ENCODE results near the gene NASP. TPM values are rescaled to one million over a fixed set of nuclear protein-coding genes. Genes with fewer than 3 reads are reported as not detected.

Gene NASP
- total and polyA plus RNA-seq, 2 of the 13 experiments (the other 11 are each of a cell fraction or from before 2014, with no cell fraction given), result 132 to 256 TPM

DNA sequence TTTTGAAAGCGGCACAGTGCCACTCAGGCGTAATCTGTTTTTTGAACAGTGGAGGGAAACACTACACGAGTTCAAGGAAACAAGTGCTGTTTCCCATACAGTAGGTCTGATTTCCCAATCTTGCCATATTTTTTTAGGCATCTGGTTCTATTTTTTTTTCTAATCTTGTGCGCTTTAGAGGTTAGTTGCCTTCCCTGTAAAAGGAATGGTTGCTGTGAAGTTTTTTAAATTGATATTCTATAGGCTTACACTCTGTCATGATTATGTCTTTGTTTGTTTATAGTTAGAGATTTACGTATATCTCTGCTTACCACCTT lies 1.2 kb downstream of the NASP start:
- ChIA-PET POLR2A (interaction anchor here (0.7 to 4.5 kb wide), 16 partner anchors 13 to 302 kb away, joined by 3 to 79 read pairs (median 4); partner anchors contain the start of genes AKR1A1, CCDC163, GPBP1L1 and MMACHC), CTCF (ENCODE audit: low intra/inter-chr PET ratio, low total read pairs) (no interaction called here)
- Histone ChIP-seq H3K79me2 (ENCODE audit: insufficient read depth, low read length) (peaks cover 59% of the 10 kb centered on the region), H3K27ac (ENCODE audit: extremely low read length, insufficient read depth, low read length) (peak overlapping the region; percentile 98), H3K9me3 (ENCODE audit: low read length) (no peaks in the 10 kb centered on the region), H3K9ac (ENCODE audit: insufficient read depth, low read depth, low read length) (peak overlapping the region; percentile 99), H2AFZ (ENCODE audit: low read length) (no peak overlapping the region), H3K27me3 (ENCODE audit: control insufficient read depth in 1 of 2, insufficient read depth in 2 of 2, low read length in 2 of 2) (no peaks in the 10 kb centered on the region; a peak in 2 of 5 replicates), H4K20me1 (ENCODE audit: insufficient read depth, low read length) (peaks cover 40% of the 10 kb centered on the region), H3K4me2 (ENCODE audit: low read depth, low read length) (peak overlapping the region; percentile 82), H3K4me1 (ENCODE audit: insufficient read depth, low read length) (peaks cover 47% of the 10 kb centered on the region), H3K4me3 (replicated peaks in 1 of 3; ENCODE audit: insufficient read depth in 1 of 3, low read depth in 2 of 3, low read length in 3 of 3) (peak overlapping the region; percentile 90 to 96 (median 95)), H3K36me3 (replicated peaks in 1 of 2; ENCODE audit: control insufficient read depth in 1 of 2, insufficient read depth in 2 of 2, low read length in 2 of 2) (peaks cover 0 to 8% of the 10 kb centered on the region in 2 experiments; a peak in 2 of 5 replicates)
- TF ChIP-seq CAMTA2 (CRISPR knock-in tag; IDR thresholded peaks at IDR 0.05; ENCODE audit: borderline replicate concordance) (no peak), SNAPC2 (CRISPR knock-in tag; IDR thresholded peaks at IDR 0.05) (0 out of 2 replicates have a peak, but pooled peaks have one; percentile 12)
- intact Hi-C loops (cut with micrococcal nuclease; ENCODE audit: unreplicated experiment) (loop anchor here (2.0 kb wide), 1 partner anchor 34 kb away; the partner anchor contains the start of gene AKR1A1), in situ Hi-C loops (cut with HindIII; ENCODE audit: extremely low pct_ligation_motif_present, low pct_unique_long_range_greater_than_20kb) (loop anchor here (25.0 kb wide), 1 partner anchor 223 kb away; no protein-coding TSS in a partner anchor)
- no TSS peak for BruUV-seq (replicated peaks)
- ATAC-seq (no peak), DNase-seq (ENCODE audit: low spot score) (no peak), FAIRE-seq (no peak)
- WGBS (ENCODE audit: low lambda C conversion rate), result 2% methylated on average over 5 of the region's 5 CpGs

- peaks cover 63% of the 10 kb centered on the region for H3K79me2 ChIP-seq (ENCODE audit: insufficient read depth, low read length)
- no peaks in the 10 kb centered on the region for H3K9me3 ChIP-seq (ENCODE audit: low read length)
- ATAC-seq, result no peak
- WGBS (ENCODE audit: low lambda C conversion rate), result 24% methylated on average over 7 of the region's 7 CpGs
- H3K4me2 ChIP-seq (ENCODE audit: low read depth, low read length), result peak overlapping the region; percentile 82
- H3K9ac ChIP-seq (ENCODE audit: insufficient read depth, low read depth, low read length), result peak overlapping the region; percentile 99
- BruUV-seq (replicated peaks), result no TSS peak
- peaks cover 47% of the 10 kb centered on the region for H3K4me1 ChIP-seq (ENCODE audit: insufficient read depth, low read length)
- no peaks in the 10 kb centered on the region; a peak in 2 of 5 replicates for H3K27me3 ChIP-seq (ENCODE audit: control insufficient read depth in 1 of 2, insufficient read depth in 2 of 2, low read length in 2 of 2)
- no peak overlapping the region for H2AFZ ChIP-seq (ENCODE audit: low read length)
- TF ChIP-seq TAF15 (IDR thresholded peaks at IDR 0.05; ENCODE audit: low read depth, low read length, poor library complexity, severe bottlenecking) (no peak), SRSF9 (IDR thresholded peaks at IDR 0.05; ENCODE audit: borderline replicate concordance, insufficient read depth, low read depth, low read length, poor library complexity, severe bottlenecking) (no peak), ZNF263 (CRISPR knock-in tag; IDR thresholded peaks at IDR 0.05) (0 out of 2 replicates have a peak, but pooled peaks have one; percentile 25), ZMAT5 (CRISPR knock-in tag; IDR thresholded peaks at IDR 0.05; ENCODE audit: borderline replicate concordance, low read depth) (no peak), ZNF605 (CRISPR knock-in tag; IDR thresholded peaks at IDR 0.05) (0 out of 2 replicates have a peak, but pooled peaks have one; percentile 37), ZMYM4 (CRISPR knock-in tag; IDR thresholded peaks at IDR 0.05) (no peak), SAFB2 (CRISPR knock-in tag; IDR thresholded peaks at IDR 0.05; ENCODE audit: borderline replicate concordance, low read depth) (no peak), TFE3 (CRISPR knock-in tag; IDR thresholded peaks at IDR 0.05) (no peak), ZNF124 (CRISPR knock-in tag; IDR thresholded peaks at IDR 0.05) (no peak)
- CTCF ChIA-PET (ENCODE audit: low intra/inter-chr PET ratio, low total read pairs), result no interaction called here
- intact Hi-C loops (cut with micrococcal nuclease; ENCODE audit: unreplicated experiment), result loop anchor here (2.0 kb wide), 1 partner anchor 35 kb away; the partner anchor contains the start of gene AKR1A1
- POLR2A ChIA-PET, result interaction anchor here (0.8 to 4.5 kb wide), 10 partner anchors 14 to 302 kb away, joined by 3 to 79 read pairs (median 6); partner anchors contain the start of genes CCDC163, GPBP1L1, MMACHC and PRDX1
- peaks cover 0 to 8% of the 10 kb centered on the region in 2 experiments; a peak in 2 of 5 replicates for H3K36me3 ChIP-seq (replicated peaks in 1 of 2; ENCODE audit: control insufficient read depth in 1 of 2, insufficient read depth in 2 of 2, low read length in 2 of 2)
- DNase-seq (ENCODE audit: low spot score), result no peak
- H4K20me1 ChIP-seq (ENCODE audit: insufficient read depth, low read length), result peaks cover 41% of the 10 kb centered on the region
- peak overlapping the region; percentile 98 for H3K27ac ChIP-seq (ENCODE audit: extremely low read length, insufficient read depth, low read length)
- in situ Hi-C loops (cut with HindIII; ENCODE audit: extremely low pct_ligation_motif_present, low pct_unique_long_range_greater_than_20kb), result loop anchor here (25.0 kb wide), 1 partner anchor 223 kb away; no protein-coding TSS in a partner anchor
- peak overlapping the region; percentile 90 to 96 (median 95) for H3K4me3 ChIP-seq (replicated peaks in 1 of 3; ENCODE audit: insufficient read depth in 1 of 3, low read depth in 2 of 3, low read length in 3 of 3)
- FAIRE-seq, result no peak
These were observed 1.7 kb downstream of the NASP start for GRCh38 chr1:45585496-45586075.

Data from HepG2 (cell line).